ENCODE data around the gene ETV6. TPM values are rescaled to one million over a fixed set of nuclear protein-coding genes. Genes with fewer than 3 reads are reported as not detected.

ETV6 gene
- total RNA-seq, 4 donors from 2014 or later: 17.7 to 27.1 (median 25.0) TPM

GRCh38 chr12:11753826-11754225 is 104.4 kb downstream of the ETV6 start:
- no peak for TF ChIP-seq POLR2A (IDR thresholded peaks at IDR 0.05)
- TF ChIP-seq, protein P1, sequence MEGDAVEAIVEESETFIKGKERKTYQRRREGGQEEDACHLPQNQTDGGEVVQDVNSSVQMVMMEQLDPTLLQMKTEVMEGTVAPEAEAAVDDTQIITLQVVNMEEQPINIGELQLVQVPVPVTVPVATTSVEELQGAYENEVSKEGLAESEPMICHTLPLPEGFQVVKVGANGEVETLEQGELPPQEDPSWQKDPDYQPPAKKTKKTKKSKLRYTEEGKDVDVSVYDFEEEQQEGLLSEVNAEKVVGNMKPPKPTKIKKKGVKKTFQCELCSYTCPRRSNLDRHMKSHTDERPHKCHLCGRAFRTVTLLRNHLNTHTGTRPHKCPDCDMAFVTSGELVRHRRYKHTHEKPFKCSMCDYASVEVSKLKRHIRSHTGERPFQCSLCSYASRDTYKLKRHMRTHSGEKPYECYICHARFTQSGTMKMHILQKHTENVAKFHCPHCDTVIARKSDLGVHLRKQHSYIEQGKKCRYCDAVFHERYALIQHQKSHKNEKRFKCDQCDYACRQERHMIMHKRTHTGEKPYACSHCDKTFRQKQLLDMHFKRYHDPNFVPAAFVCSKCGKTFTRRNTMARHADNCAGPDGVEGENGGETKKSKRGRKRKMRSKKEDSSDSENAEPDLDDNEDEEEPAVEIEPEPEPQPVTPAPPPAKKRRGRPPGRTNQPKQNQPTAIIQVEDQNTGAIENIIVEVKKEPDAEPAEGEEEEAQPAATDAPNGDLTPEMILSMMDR (IDR thresholded peaks at IDR 0.05): no peak
- intact Hi-C loops (cut with DNase I; ENCODE audit: low total_unique reads): no loop called here
- WGBS, 2 donors: 81 to 88% methylated on average over 5 of the region's 5 CpGs
- H3K4me3 ChIP-seq (ENCODE audit: low read depth, poor library complexity, severe bottlenecking): no peak overlapping the region
- DNase-seq (ENCODE audit: low spot score in 2 of 2): no peak

- WGBS, 2 donors: 72 to 75% methylated on average over 4 of the region's 4 CpGs
- H3K4me3 ChIP-seq (ENCODE audit: low read depth, poor library complexity, severe bottlenecking): no peak overlapping the region
- intact Hi-C loops (cut with DNase I; ENCODE audit: low total_unique reads): no loop called here
- no peak for DNase-seq (ENCODE audit: low spot score in 2 of 2)
- TF ChIP-seq POLR2A (IDR thresholded peaks at IDR 0.05): no peak
- TF ChIP-seq, protein P1 (IDR thresholded peaks at IDR 0.05): no peak
Measured at GRCh38 chr12:11754256-11754655, 104.8 kb downstream of the ETV6 start.

GRCh38 chr12:11755302-11755930 is 105.9 kb downstream of the ETV6 start:
- WGBS, 2 donors: 44 to 54% methylated on average over 5 of the region's 5 CpGs
- no peak overlapping the region for H3K4me3 ChIP-seq (ENCODE audit: low read depth, poor library complexity, severe bottlenecking)
- TF ChIP-seq, protein P1 (IDR thresholded peaks at IDR 0.05): no peak
- TF ChIP-seq POLR2A (IDR thresholded peaks at IDR 0.05): no peak
- no peak for DNase-seq (ENCODE audit: low spot score in 2 of 2)
- intact Hi-C loops (cut with DNase I; ENCODE audit: low total_unique reads): no loop called here

DNA sequence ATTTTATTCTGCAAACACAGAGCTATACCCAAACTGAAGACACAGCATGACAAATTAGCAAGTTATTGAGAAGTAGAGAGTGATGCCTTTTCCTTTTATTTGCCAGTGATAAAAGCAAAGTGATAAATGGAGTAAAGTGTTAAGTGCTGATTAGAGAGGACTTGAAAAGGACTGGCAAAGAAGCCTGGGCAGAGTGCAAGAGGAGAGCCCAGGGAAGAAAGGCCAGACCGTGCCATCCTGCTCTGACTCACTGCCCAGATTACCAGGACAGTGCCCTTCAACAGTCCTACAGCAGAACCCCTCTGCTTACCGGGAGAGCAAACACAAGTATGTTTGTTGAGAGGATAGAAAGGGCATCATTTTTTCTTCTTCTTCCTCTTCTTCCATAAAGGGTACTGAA is 106.5 kb downstream of the ETV6 start:
- DNase-seq (ENCODE audit: low spot score in 2 of 2): no peak
- H3K4me3 ChIP-seq (ENCODE audit: low read depth, poor library complexity, severe bottlenecking): no peak overlapping the region
- WGBS, 2 donors: 70 to 79% methylated on average over 2 of the region's 2 CpGs
- intact Hi-C loops (cut with DNase I; ENCODE audit: low total_unique reads): no loop called here
- TF ChIP-seq POLR2A (IDR thresholded peaks at IDR 0.05): no peak
- TF ChIP-seq, protein P1 (IDR thresholded peaks at IDR 0.05): no peak

GRCh38 chr12:11756523-11756922 is 107.0 kb downstream of the ETV6 start:
- WGBS, 2 donors: 91 to 94% methylated on average over 6 of the region's 6 CpGs
- H3K4me3 ChIP-seq (ENCODE audit: low read depth, poor library complexity, severe bottlenecking): no peak overlapping the region
- DNase-seq (ENCODE audit: low spot score in 2 of 2): no peak
- TF ChIP-seq, protein P1 (IDR thresholded peaks at IDR 0.05): no peak
- no peak for TF ChIP-seq POLR2A (IDR thresholded peaks at IDR 0.05)
- intact Hi-C loops (cut with DNase I; ENCODE audit: low total_unique reads): no loop called here

DNA sequence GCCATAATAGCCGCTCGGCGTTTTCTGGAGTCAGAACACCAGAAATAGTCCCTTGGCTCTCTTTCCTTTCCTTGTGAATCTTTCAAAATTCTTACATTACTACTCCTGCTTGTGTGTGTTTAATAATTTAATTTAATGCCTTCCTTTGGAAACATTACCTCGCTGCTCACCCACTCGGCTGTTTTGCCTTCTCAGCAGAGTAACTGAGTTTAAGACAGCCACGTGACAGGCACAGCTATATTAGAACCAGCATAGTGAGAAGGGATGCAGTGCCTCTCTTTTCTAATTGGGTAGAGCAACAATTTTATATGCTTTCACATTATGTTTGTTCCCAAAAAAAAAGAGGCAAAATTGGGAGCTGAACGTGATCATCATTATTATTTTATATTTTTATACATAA is 107.6 kb downstream of the ETV6 start:
- no peak overlapping the region for H3K4me3 ChIP-seq (ENCODE audit: low read depth, poor library complexity, severe bottlenecking)
- intact Hi-C loops (cut with DNase I; ENCODE audit: low total_unique reads): no loop called here
- TF ChIP-seq, protein P1 (IDR thresholded peaks at IDR 0.05): no peak
- no peak for TF ChIP-seq POLR2A (IDR thresholded peaks at IDR 0.05)
- 80 to 90% methylated on average over 7 of the region's 7 CpGs for WGBS, 2 donors
- DNase-seq (ENCODE audit: low spot score in 2 of 2): no peak

All from lower leg skin (tissue), 4 donors.